Esophagus (tissue), 2 donors: Measurements from ENCODE around the gene CLEC19A. TPM values are rescaled to one million over a fixed set of nuclear protein-coding genes. Genes with fewer than 3 reads are reported as not detected.

ENCODE experiments used
- H3K27ac ChIP-seq, 2 donors: one replicate each; pipeline ENCODE4 v1.5.1; 2013; ENCODE audit warnings: low read depth in 2 of 2, mild to moderate bottlenecking in 2 of 2, inconsistent platforms in 1 of 2, low read length in 1 of 2, moderate library complexity in 1 of 2
- H3K27me3 ChIP-seq, 2 donors: one replicate each; pipeline ENCODE4 v1.6.1; 2013; ENCODE audit warnings: low read length in 2 of 2, control low read depth in 1 of 2, mild to moderate bottlenecking in 1 of 2; ENCODE audit not compliant: insufficient read depth in 2 of 2, control insufficient read depth in 1 of 2
- H3K36me3 ChIP-seq, 2 donors: one replicate each; pipeline ENCODE4 v1.6.1; 2013; ENCODE audit warnings: low read length in 1 of 2; ENCODE audit not compliant: control insufficient read depth in 2 of 2, insufficient read depth in 2 of 2
- H3K4me1 ChIP-seq, 2 donors: one replicate each; pipeline ENCODE4 v1.6.1; 2013; ENCODE audit warnings: low read length in 1 of 2; ENCODE audit not compliant: control insufficient read depth in 2 of 2, insufficient read depth in 2 of 2
- H3K4me3 ChIP-seq, 2 donors: one replicate each; pipeline ENCODE4 v1.5.1; 2013; ENCODE audit warnings: low read length in 2 of 2, mild to moderate bottlenecking in 2 of 2, low read depth in 1 of 2, moderate library complexity in 1 of 2
- H3K9me3 ChIP-seq, 2 donors: one replicate each; pipeline ENCODE4 v1.6.1; 2013; ENCODE audit warnings: mild to moderate bottlenecking in 2 of 2, low read depth in 1 of 2, low read length in 1 of 2, moderate library complexity in 1 of 2; ENCODE audit not compliant: control insufficient read depth in 2 of 2, insufficient read depth in 1 of 2
- WGBS, 2 donors: extraction: QIAGEN DNeasy Blood & Tissue Kit; methylation state at CpG; one replicate each; pipeline ENCODE4 v1.1.7; 2013; 5-methylcytosine and 5-hydroxymethylcytosine counted together
- polyA plus RNA-seq, 2 donors: library from polyadenylated mRNA; stranded (reverse); fragments of 200-250 nt; gene quantifications; one replicate each; pipeline ENCODE4 v1.2.3, GENCODE V29; 2013
- donor health status: healthy with polysubstance abuse.
- donor health status: Bipolar disorder and iron deficiency.

The CLEC19A gene
- polyA plus RNA-seq, 2 donors, result not detected

GRCh38 chr16:19281246-19281645, 4.3 kb upstream of the CLEC19A start:
- Histone ChIP-seq H3K9me3 (no peaks in the 10 kb centered on the region), H3K4me3 (no peak overlapping the region), H3K4me1 (peaks cover 0 to 2% of the 10 kb centered on the region in 2 donors), H3K27me3 (no peaks in the 10 kb centered on the region), H3K36me3 (no peaks in the 10 kb centered on the region), H3K27ac (no peak overlapping the region)
- 89 to 90% methylated on average over 2 of the region's 2 CpGs for WGBS, 2 donors

- no peaks in the 10 kb centered on the region for H3K27me3 ChIP-seq
- no peak overlapping the region for H3K4me3 ChIP-seq
- 53 to 55% methylated on average over 3 of the region's 3 CpGs for WGBS, 2 donors
- no peak overlapping the region for H3K27ac ChIP-seq
- H3K9me3 ChIP-seq, result no peaks in the 10 kb centered on the region
- no peaks in the 10 kb centered on the region for H3K36me3 ChIP-seq
- peaks cover 0 to 2% of the 10 kb centered on the region in 2 donors for H3K4me1 ChIP-seq
Observed at GRCh38 chr16:19282101-19282500, 3.4 kb upstream of the CLEC19A start.

- peaks cover 0 to 2% of the 10 kb centered on the region in 2 donors for H3K4me1 ChIP-seq
- no peaks in the 10 kb centered on the region for H3K27me3 ChIP-seq
- WGBS, 2 donors, result 67 to 96% methylated on average over 2 of the region's 2 CpGs
- no peak overlapping the region for H3K4me3 ChIP-seq
- H3K9me3 ChIP-seq, result no peaks in the 10 kb centered on the region
- no peaks in the 10 kb centered on the region for H3K36me3 ChIP-seq
- H3K27ac ChIP-seq, result no peak overlapping the region
Observed at GRCh38 chr16:19283637-19284036, 1.9 kb upstream of the CLEC19A start.

GRCh38 chr16:19284207-19284606, 1.3 kb upstream of the CLEC19A start:
- 22 to 26% methylated on average over 1 of the region's 1 CpG for WGBS, 2 donors
- H3K27me3 ChIP-seq, result no peaks in the 10 kb centered on the region
- H3K9me3 ChIP-seq, result no peaks in the 10 kb centered on the region
- H3K36me3 ChIP-seq, result no peaks in the 10 kb centered on the region
- H3K27ac ChIP-seq, result no peak overlapping the region
- peaks cover 0 to 2% of the 10 kb centered on the region in 2 donors for H3K4me1 ChIP-seq
- H3K4me3 ChIP-seq, result no peak overlapping the region

- 84 to 88% methylated on average over 2 of the region's 2 CpGs for WGBS, 2 donors
- Histone ChIP-seq H3K9me3 (no peaks in the 10 kb centered on the region), H3K4me1 (peaks cover 2% of the 10 kb centered on the region in 2 donors), H3K27ac (no peak overlapping the region), H3K4me3 (no peak overlapping the region), H3K36me3 (no peaks in the 10 kb centered on the region), H3K27me3 (no peaks in the 10 kb centered on the region)
Observed at GRCh38 chr16:19286827-19287226, 1.3 kb downstream of the CLEC19A start.

GRCh38 chr16:19287241-19287640, 1.7 kb downstream of the CLEC19A start:
- no peaks in the 10 kb centered on the region for H3K9me3 ChIP-seq
- no peaks in the 10 kb centered on the region for H3K36me3 ChIP-seq
- WGBS, 2 donors, result 85 to 88% methylated on average over 4 of the region's 4 CpGs
- no peaks in the 10 kb centered on the region for H3K27me3 ChIP-seq
- H3K27ac ChIP-seq, result no peak overlapping the region
- H3K4me1 ChIP-seq, result peaks cover 2% of the 10 kb centered on the region in 2 donors
- H3K4me3 ChIP-seq, result no peak overlapping the region

- 77 to 79% methylated on average over 7 of the region's 7 CpGs for WGBS, 2 donors
- Histone ChIP-seq H3K4me3 (no peak overlapping the region), H3K27ac (no peak overlapping the region), H3K4me1 (peaks cover 0 to 2% of the 10 kb centered on the region in 2 donors), H3K36me3 (no peaks in the 10 kb centered on the region), H3K27me3 (no peaks in the 10 kb centered on the region), H3K9me3 (no peaks in the 10 kb centered on the region)
Observed at GRCh38 chr16:19288872-19289799, 3.6 kb downstream of the CLEC19A start.

GRCh38 chr16:19289811-19290485, 4.4 kb downstream of the CLEC19A start:
- WGBS, 2 donors, result 53 to 55% methylated on average over 7 of the region's 7 CpGs
- no peaks in the 10 kb centered on the region for H3K27me3 ChIP-seq
- no peak overlapping the region for H3K27ac ChIP-seq

GRCh38 chr16:19290860-19291259, 5.3 kb downstream of the CLEC19A start:
- H3K27me3 ChIP-seq, result no peaks in the 10 kb centered on the region
- no peaks in the 10 kb centered on the region for H3K36me3 ChIP-seq
- H3K27ac ChIP-seq, result no peak overlapping the region
- peaks cover 0 to 2% of the 10 kb centered on the region in 2 donors for H3K4me1 ChIP-seq
- H3K9me3 ChIP-seq, result no peaks in the 10 kb centered on the region
- H3K4me3 ChIP-seq, result no peak overlapping the region
- WGBS, 2 donors, result 70 to 74% methylated on average over 2 of the region's 2 CpGs

More at GRCh38 chr16:19289811-19290485, 4.4 kb downstream of the CLEC19A start:
- Histone ChIP-seq H3K9me3 (no peaks in the 10 kb centered on the region), H3K36me3 (no peaks in the 10 kb centered on the region), H3K4me1 (peaks cover 0 to 2% of the 10 kb centered on the region in 2 donors), H3K4me3 (no peak overlapping the region)
